GM11168 (cell line): ENCODE results near the gene HES4.
"Not testable (repeated sequence)": the region's sequence is repeated elsewhere in the genome, so short reads cannot be mapped to it uniquely, and the experiment has no call there.

Experiments used
- in situ Hi-C: fragments of 300-500 bp; cut with MboI; formaldehyde crosslinking; loops from one replicate; pipeline ENCODE4 v1.12.0; 2022; ENCODE audit warnings: low sequenced_read_pairs; ENCODE audit not compliant: unreplicated experiment

Gene HES4

GRCh38 chr1:1019122-1019999 is 19.5 kb upstream of the HES4 start:
- in situ Hi-C loops, result no loop called here

GRCh38 chr1:1018321-1018685 is 18.4 kb upstream of the HES4 start:
- in situ Hi-C loops, result not testable (repeated sequence)

- in situ Hi-C loops, result not testable (repeated sequence)
Observed at GRCh38 chr1:1017397-1018320, 17.8 kb upstream of the HES4 start.

GRCh38 chr1:1014799-1015681 is 15.1 kb upstream of the HES4 start:
- in situ Hi-C loops, result no loop called here

- in situ Hi-C loops, result no loop called here
Observed at GRCh38 chr1:1013922-1014648, 14.2 kb upstream of the HES4 start.

GRCh38 chr1:1013105-1013921 is 13.4 kb upstream of the HES4 start, which contains the start of gene ISG15:
TSS of gene ISG15 (plus strand) at chr1:1013497. CDS start at chr1:1013574, 77 bp downstream.
- in situ Hi-C loops, result no loop called here

GRCh38 chr1:1012736-1013104 is 12.8 kb upstream of the HES4 start:
- in situ Hi-C loops, result not testable (repeated sequence)

GRCh38 chr1:1011396-1011949 is 11.6 kb upstream of the HES4 start:
- in situ Hi-C loops, result no loop called here

- in situ Hi-C loops, result not testable (repeated sequence)
Observed at GRCh38 chr1:1010131-1010530, 10.2 kb upstream of the HES4 start.

- in situ Hi-C loops, result no loop called here
Observed at GRCh38 chr1:1006305-1007159, 6.6 kb upstream of the HES4 start.

- in situ Hi-C loops, result no loop called here
Observed at GRCh38 chr1:1005774-1006304, 5.9 kb upstream of the HES4 start.

- in situ Hi-C loops, result no loop called here
Observed at GRCh38 chr1:1004780-1005697, 5.1 kb upstream of the HES4 start.

GRCh38 chr1:1004420-1004779 is 4.5 kb upstream of the HES4 start:
- in situ Hi-C loops, result no loop called here

GRCh38 chr1:1003618-1004419 is 3.9 kb upstream of the HES4 start:
- in situ Hi-C loops, result no loop called here

- in situ Hi-C loops, result no loop called here
Observed at GRCh38 chr1:1001057-1001783, 1.3 kb upstream of the HES4 start.
